GM19372 (cell line): Measurements from ENCODE around the gene CADM1.
A peak's percentile ranks its signal among the peaks of the same experiment; 100 is the strongest.

Experiments used
- ATAC-seq: cut with Tn5 transposase; IDR thresholded peaks from one replicate; pipeline ENCODE4 v1.9.1; 2021; ENCODE audit warnings: mild to moderate bottlenecking, low read depth, moderate library complexity; ENCODE audit not compliant: unreplicated experiment

Gene CADM1

GRCh38 chr11:115135936-115136335, 368.3 kb downstream of the CADM1 start:
- ATAC-seq, result no peak

GRCh38 chr11:115134926-115135325, 369.3 kb downstream of the CADM1 start:
- no peak for ATAC-seq

GRCh38 chr11:115133475-115134209, 370.6 kb downstream of the CADM1 start:
- no peak for ATAC-seq

- ATAC-seq, result no peak
Observed at GRCh38 chr11:115132436-115133228, 371.6 kb downstream of the CADM1 start.

- no peak for ATAC-seq
Observed at GRCh38 chr11:115129473-115130289, 374.5 kb downstream of the CADM1 start.

GRCh38 chr11:115128226-115128625, 376.0 kb downstream of the CADM1 start:
- ATAC-seq, result no peak

GRCh38 chr11:115127790-115128189, 376.4 kb downstream of the CADM1 start:
- ATAC-seq, result no peak

GRCh38 chr11:115126515-115127208, 377.6 kb downstream of the CADM1 start:
- ATAC-seq, result peak; percentile 87

- peak; percentile 15 for ATAC-seq
Observed at GRCh38 chr11:115126092-115126491, 378.1 kb downstream of the CADM1 start.

- no peak for ATAC-seq
Observed at GRCh38 chr11:115124786-115125185, 379.4 kb downstream of the CADM1 start.

GRCh38 chr11:115123641-115124040, 380.6 kb downstream of the CADM1 start:
- ATAC-seq, result no peak

GRCh38 chr11:115122274-115122673, 381.9 kb downstream of the CADM1 start:
- no peak for ATAC-seq
